Calu3 (cell line): Measurements from ENCODE around the gene ZNF319. TPM values are rescaled to one million over a fixed set of nuclear protein-coding genes. Genes with fewer than 3 reads are reported as not detected.

Source experiments
- BruUV-seq: library from RNA; stranded (reverse); fragments of 400-500 nt; replicated peaks from 2 replicates; lab custom pipeline; 2021; lab: Mats Ljungman, UMichigan
- CTCF ChIA-PET: fragments of 300-600 bp; sonication (Branson Sonifier 250); formaldehyde crosslinking; loops from one replicate; lab custom pipeline; 2022; ENCODE audit warnings: antibody characterized with exemption; lab: Charles Lee
- DNase-seq: peaks from one replicate; pipeline ENCODE4 v3.0.0; 2022
- H3K27ac Mint-ChIP-seq: one replicate; pipeline ENCODE4 v1.8.0; 2022; ENCODE audit warnings: mixed read lengths; ENCODE audit not compliant: unreplicated experiment
- H3K27me3 Mint-ChIP-seq: one replicate; pipeline ENCODE4 v1.8.0; 2022; ENCODE audit warnings: mixed read lengths; ENCODE audit not compliant: unreplicated experiment
- H3K36me3 Mint-ChIP-seq: one replicate; pipeline ENCODE4 v1.8.0; 2022; ENCODE audit warnings: mild to moderate bottlenecking, moderate library complexity, mixed read lengths; ENCODE audit not compliant: insufficient read depth, unreplicated experiment
- H3K4me1 Mint-ChIP-seq: one replicate; pipeline ENCODE4 v1.8.0; 2022; ENCODE audit warnings: mild to moderate bottlenecking, low read depth, mixed read lengths; ENCODE audit not compliant: unreplicated experiment
- H3K4me3 Mint-ChIP-seq: one replicate; pipeline ENCODE4 v1.8.0; 2022; ENCODE audit warnings: mild to moderate bottlenecking, low read depth, moderate library complexity, mixed read lengths; ENCODE audit not compliant: unreplicated experiment
- H3K9me3 Mint-ChIP-seq: one replicate; pipeline ENCODE4 v1.8.0; 2022; ENCODE audit warnings: low read depth, mixed read lengths; ENCODE audit not compliant: unreplicated experiment
- intact Hi-C: fragments of 100-400 bp; cut with micrococcal nuclease; formaldehyde crosslinking; loops from one replicate; pipeline ENCODE4 v1.10.0; 2022; ENCODE audit not compliant: unreplicated experiment
- total RNA-seq: library from RNA; stranded (reverse); gene quantifications from 2 replicates; pipeline ENCODE4 v1.2.3, GENCODE V29; 2022
- TF ChIP-seq, protein P1 (sequence below): fragments of 200-600 bp; IDR thresholded peaks from one replicate; pipeline ENCODE4 v1.8.0; 2022; ENCODE audit warnings: antibody characterized with exemption; ENCODE audit not compliant: unreplicated experiment

ZNF319 gene
- total RNA-seq, 1 experiment from 2014 or later: 10.0 TPM

DNA sequence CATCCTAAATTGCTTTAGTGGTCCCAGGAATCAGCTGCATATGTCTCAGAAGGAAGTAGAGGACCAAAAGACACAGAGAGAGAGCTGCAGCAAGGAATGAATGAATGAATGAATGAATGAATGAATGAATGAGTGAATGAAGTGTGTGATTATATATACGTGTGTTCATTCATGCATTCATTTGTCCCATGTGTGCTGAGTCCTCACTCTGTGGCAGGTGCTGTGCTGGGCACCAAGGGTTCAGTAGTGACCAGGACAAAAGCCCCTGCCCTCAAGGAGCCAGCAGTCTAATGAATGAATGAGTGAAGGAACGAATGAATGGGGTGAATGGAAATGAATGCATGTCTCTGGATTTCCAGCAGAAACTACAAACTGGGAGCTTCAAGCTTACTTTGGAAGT lies 38.9 kb downstream of the ZNF319 start:
- H3K9me3 Mint-ChIP-seq: no peaks in the 10 kb centered on the region
- intact Hi-C loops: no loop called here
- H3K4me3 Mint-ChIP-seq: no peak overlapping the region
- CTCF ChIA-PET: no interaction called here
- H3K36me3 Mint-ChIP-seq: no peaks in the 10 kb centered on the region
- no peak overlapping the region for H3K27ac Mint-ChIP-seq
- TF ChIP-seq, protein P1, sequence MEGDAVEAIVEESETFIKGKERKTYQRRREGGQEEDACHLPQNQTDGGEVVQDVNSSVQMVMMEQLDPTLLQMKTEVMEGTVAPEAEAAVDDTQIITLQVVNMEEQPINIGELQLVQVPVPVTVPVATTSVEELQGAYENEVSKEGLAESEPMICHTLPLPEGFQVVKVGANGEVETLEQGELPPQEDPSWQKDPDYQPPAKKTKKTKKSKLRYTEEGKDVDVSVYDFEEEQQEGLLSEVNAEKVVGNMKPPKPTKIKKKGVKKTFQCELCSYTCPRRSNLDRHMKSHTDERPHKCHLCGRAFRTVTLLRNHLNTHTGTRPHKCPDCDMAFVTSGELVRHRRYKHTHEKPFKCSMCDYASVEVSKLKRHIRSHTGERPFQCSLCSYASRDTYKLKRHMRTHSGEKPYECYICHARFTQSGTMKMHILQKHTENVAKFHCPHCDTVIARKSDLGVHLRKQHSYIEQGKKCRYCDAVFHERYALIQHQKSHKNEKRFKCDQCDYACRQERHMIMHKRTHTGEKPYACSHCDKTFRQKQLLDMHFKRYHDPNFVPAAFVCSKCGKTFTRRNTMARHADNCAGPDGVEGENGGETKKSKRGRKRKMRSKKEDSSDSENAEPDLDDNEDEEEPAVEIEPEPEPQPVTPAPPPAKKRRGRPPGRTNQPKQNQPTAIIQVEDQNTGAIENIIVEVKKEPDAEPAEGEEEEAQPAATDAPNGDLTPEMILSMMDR: no peak
- H3K4me1 Mint-ChIP-seq: no peaks in the 10 kb centered on the region
- no TSS peak for BruUV-seq
- H3K27me3 Mint-ChIP-seq: peaks cover 67% of the 10 kb centered on the region
- DNase-seq: no peak

DNA sequence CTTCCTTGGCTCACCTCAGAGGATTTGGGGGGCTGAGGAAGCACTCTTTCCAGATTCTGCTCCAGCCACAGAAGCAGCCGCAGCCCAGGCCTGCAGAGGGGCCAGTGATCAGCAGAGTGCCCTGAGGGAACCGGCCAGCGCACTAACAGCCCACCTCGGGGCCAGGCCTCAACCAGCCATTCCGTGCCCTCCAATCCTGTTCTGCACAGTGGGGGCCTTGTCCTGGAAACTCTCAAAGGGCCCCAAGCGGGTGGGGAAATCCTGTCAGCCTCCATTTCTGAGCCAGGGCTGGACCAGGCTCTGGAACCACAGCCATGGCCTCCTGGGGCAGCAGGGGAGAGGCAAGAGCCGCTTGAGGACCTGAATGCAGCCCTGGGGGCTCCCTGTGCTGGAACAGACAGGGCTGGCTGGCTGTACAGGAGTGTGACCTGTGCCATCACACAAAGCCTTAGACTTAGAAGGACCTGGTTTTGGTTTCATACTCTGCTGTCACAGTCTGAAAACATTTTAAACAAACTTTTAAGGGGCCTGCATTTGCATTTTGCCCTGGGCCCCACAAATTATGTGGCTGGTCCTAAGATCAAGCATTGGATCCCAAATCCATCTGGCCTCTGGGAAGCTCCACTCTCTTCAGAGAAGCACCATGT lies 39.5 kb downstream of the ZNF319 start:
- intact Hi-C loops: no loop called here
- Mint-ChIP-seq H3K4me3 (no peak overlapping the region), H3K36me3 (no peaks in the 10 kb centered on the region), H3K27me3 (peaks cover 69% of the 10 kb centered on the region), H3K4me1 (no peaks in the 10 kb centered on the region), H3K9me3 (no peaks in the 10 kb centered on the region), H3K27ac (no peak overlapping the region)
- no peak for DNase-seq
- no TSS peak for BruUV-seq
- CTCF ChIA-PET: no interaction called here
- TF ChIP-seq, protein P1: no peak

DNA sequence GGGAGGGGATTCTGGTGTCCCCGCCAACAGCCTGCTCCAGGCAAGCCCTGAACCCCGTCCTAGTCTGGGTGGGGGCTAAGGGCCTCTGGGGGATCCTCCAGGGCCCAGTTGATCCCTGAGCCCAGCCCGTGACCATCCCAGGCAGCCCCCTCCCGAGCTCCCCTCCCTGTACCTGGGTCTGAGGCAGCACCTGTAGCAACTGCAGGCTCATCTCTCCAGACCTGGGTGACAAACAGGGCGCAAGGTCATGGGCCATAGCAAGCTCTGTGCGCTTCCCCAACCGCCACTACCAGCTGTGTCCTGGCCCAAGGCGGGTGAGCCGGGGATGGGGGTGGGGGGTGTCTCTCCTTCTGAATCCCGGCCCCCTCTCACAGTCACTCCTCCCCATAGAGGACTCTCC lies 40.2 kb downstream of the ZNF319 start:
- H3K4me1 Mint-ChIP-seq: no peaks in the 10 kb centered on the region
- intact Hi-C loops: no loop called here
- CTCF ChIA-PET: no interaction called here
- no peaks in the 10 kb centered on the region for H3K36me3 Mint-ChIP-seq
- H3K4me3 Mint-ChIP-seq: no peak overlapping the region
- BruUV-seq: no TSS peak
- no peak overlapping the region for H3K27ac Mint-ChIP-seq
- no peaks in the 10 kb centered on the region for H3K9me3 Mint-ChIP-seq
- H3K27me3 Mint-ChIP-seq: peaks cover 72% of the 10 kb centered on the region
- TF ChIP-seq, protein P1: no peak
- no peak for DNase-seq

DNA sequence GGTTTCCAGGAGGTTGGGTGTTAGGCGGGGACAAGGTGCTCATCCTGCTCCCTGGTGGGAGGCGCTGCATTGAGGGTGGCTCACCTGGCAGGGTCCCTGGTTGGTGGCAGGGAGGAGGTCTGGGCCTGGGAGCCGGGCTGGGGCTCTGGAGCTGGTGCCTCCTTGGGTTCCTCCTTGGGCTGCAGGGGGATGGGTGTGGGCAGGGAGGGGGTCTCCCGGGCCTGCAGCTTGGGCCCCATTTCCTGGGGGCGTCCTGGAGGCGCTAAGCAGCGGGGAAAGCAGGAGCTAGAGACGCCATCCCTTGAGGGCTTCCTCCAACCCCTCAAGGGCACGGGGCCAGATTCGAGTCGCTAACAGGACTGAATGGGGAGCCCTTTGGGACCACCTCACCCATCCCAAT lies 40.7 kb downstream of the ZNF319 start:
- no peaks in the 10 kb centered on the region for H3K36me3 Mint-ChIP-seq
- no peaks in the 10 kb centered on the region for H3K9me3 Mint-ChIP-seq
- CTCF ChIA-PET: no interaction called here
- H3K4me3 Mint-ChIP-seq: no peak overlapping the region
- DNase-seq: no peak
- H3K27me3 Mint-ChIP-seq: peaks cover 72% of the 10 kb centered on the region
- no TSS peak for BruUV-seq
- intact Hi-C loops: no loop called here
- no peaks in the 10 kb centered on the region for H3K4me1 Mint-ChIP-seq
- TF ChIP-seq, protein P1: no peak
- no peak overlapping the region for H3K27ac Mint-ChIP-seq
